Measurements from ENCODE around the gene USP47.
A peak's percentile ranks its signal among the peaks of the same experiment; 100 is the strongest.

Gene USP47

GRCh38 chr11:11977206-11977938, 135.6 kb downstream of the USP47 start:
- no peak for TF ChIP-seq CTCF (IDR thresholded peaks at IDR 0.05; ENCODE audit: low read depth, low read length, missing control alignments)
- DNase-seq (ENCODE audit: extremely low read depth, low read depth): peak; percentile 91
- no peak overlapping the region for H3K4me3 ChIP-seq (replicated peaks; ENCODE audit: low read depth, low read length)

GRCh38 chr11:11978098-11978637, 136.4 kb downstream of the USP47 start:
- DNase-seq (ENCODE audit: extremely low read depth, low read depth): no peak
- no peak for TF ChIP-seq CTCF (IDR thresholded peaks at IDR 0.05; ENCODE audit: low read depth, low read length, missing control alignments)
- no peak overlapping the region for H3K4me3 ChIP-seq (replicated peaks; ENCODE audit: low read depth, low read length)

GRCh38 chr11:11978792-11979487, 137.2 kb downstream of the USP47 start:
- TF ChIP-seq CTCF (IDR thresholded peaks at IDR 0.05; ENCODE audit: low read depth, low read length, missing control alignments): no peak
- no peak for DNase-seq (ENCODE audit: extremely low read depth, low read depth)
- no peak overlapping the region for H3K4me3 ChIP-seq (replicated peaks; ENCODE audit: low read depth, low read length)

GRCh38 chr11:11979488-11980117, 137.8 kb downstream of the USP47 start:
- no peak overlapping the region for H3K4me3 ChIP-seq (replicated peaks; ENCODE audit: low read depth, low read length)
- TF ChIP-seq CTCF (IDR thresholded peaks at IDR 0.05; ENCODE audit: low read depth, low read length, missing control alignments): no peak
- DNase-seq (ENCODE audit: extremely low read depth, low read depth): no peak

GRCh38 chr11:11980200-11980599, 138.4 kb downstream of the USP47 start:
- H3K4me3 ChIP-seq (replicated peaks; ENCODE audit: low read depth, low read length): no peak overlapping the region
- DNase-seq (ENCODE audit: extremely low read depth, low read depth): no peak
- TF ChIP-seq CTCF (IDR thresholded peaks at IDR 0.05; ENCODE audit: low read depth, low read length, missing control alignments): no peak

GRCh38 chr11:11980841-11981308, 139.1 kb downstream of the USP47 start:
- DNase-seq (ENCODE audit: extremely low read depth, low read depth): no peak
- H3K4me3 ChIP-seq (replicated peaks; ENCODE audit: low read depth, low read length): no peak overlapping the region
- TF ChIP-seq CTCF (IDR thresholded peaks at IDR 0.05; ENCODE audit: low read depth, low read length, missing control alignments): no peak

All from HFF-Myc (cell line).